RCC 7860 (cell line): ENCODE measurements around the gene CFAP45.

Experiments
- DNase-seq: peaks from one replicate; pipeline ENCODE4 v3.0.0-alpha.2; 2015; ENCODE audit warnings: low spot score
- FAIRE-seq: peaks from 2 replicates; lab custom pipeline; 2012; peaks lifted over from hg19 to GRCh38; lab: Jason Lieb, UNC

Gene CFAP45

GRCh38 chr1:159856576-159856975, 43.4 kb downstream of the CFAP45 start:
- FAIRE-seq: no peak
- no peak for DNase-seq

DNA sequence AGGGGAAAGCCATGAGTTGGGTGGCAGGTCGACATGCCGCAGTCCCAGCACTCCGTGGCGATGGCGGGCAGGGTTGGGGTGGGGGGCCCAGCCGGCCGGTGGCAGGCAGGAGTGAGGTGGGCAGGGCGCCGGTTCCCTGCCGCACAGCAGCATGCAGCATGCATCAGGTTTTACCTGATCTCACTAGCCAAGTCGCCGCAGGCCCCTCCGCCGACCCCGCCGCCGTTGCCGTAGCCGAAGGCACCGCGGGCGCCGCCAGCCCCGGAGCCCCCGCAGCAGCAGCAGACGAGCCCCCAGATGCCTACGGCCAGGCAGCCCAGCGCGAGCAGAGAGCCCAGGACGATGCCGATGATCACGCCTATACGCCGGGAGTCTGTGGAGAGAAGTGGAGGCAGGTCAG, 44.3 kb downstream of the CFAP45 start:
- DNase-seq (no peak), FAIRE-seq (no peak)

DNA sequence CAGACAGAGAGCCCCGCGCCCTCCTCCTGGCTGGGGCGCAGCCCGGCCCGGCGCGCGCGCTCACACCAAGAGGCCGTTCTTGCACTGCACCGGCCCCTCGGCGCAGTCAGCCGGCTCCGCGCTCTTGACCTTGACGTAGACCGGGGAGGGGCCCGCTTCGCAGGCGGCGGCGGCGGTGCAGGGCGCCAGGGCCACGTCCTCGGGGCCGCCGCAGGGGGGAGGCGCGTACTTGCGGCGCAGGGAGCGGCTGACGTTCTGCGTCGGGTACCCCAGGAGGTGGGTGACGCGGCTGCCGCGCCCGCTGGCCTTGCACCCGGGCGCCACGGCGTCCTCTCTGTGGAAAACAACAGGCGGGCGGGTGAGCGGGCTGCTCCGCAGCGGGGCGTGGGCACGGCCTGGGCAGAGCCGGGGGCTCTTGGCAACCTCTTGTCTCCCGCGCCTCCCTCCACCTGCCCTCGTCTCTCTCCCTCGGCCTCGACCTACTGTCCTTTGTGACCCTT, 45.2 kb downstream of the CFAP45 start:
- FAIRE-seq (no peak), DNase-seq (no peak)

GRCh38 chr1:159854116-159854692, 45.8 kb downstream of the CFAP45 start:
- FAIRE-seq (no peak), DNase-seq (no peak)

- no peak for FAIRE-seq
- no peak for DNase-seq
Measured at GRCh38 chr1:159853417-159854115, 46.4 kb downstream of the CFAP45 start.

- no peak for FAIRE-seq
- no peak for DNase-seq
Measured at GRCh38 chr1:159851407-159851806, 48.6 kb downstream of the CFAP45 start.

DNA sequence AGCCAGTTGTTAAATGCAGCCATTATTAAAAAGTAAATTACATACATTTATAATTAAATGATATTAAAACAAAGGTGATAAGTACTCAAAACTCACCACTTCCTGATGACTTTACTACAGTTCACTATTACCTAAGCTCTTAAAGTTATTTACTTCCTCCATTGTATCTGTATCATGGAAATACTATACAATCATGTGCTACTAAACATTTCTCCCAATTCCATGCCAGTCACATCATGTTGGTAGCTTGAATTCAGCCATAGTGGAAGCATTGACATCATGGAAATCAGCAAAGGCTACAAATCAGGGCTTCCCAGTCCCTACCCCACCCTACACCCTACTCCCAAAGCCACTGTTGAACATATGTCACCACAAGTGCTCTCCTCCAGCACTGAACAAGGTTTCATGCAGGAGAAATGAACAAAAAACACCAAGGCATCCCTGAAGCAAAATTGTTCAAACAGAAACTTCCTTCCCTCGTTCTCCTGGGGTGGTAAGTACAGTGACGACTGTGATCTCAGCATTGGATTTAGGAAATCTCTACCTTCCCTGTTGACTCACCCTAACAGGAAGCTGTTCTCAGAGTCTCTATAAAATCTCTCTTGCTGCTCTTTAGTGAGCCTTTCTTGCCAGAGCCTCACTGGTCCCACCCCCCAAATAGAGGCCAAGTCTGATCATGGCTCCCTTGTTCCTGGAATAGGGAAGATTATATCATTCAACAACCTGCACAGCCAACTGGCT, 50.2 kb downstream of the CFAP45 start:
- DNase-seq (peak; percentile 26), FAIRE-seq (no peak)

DNA sequence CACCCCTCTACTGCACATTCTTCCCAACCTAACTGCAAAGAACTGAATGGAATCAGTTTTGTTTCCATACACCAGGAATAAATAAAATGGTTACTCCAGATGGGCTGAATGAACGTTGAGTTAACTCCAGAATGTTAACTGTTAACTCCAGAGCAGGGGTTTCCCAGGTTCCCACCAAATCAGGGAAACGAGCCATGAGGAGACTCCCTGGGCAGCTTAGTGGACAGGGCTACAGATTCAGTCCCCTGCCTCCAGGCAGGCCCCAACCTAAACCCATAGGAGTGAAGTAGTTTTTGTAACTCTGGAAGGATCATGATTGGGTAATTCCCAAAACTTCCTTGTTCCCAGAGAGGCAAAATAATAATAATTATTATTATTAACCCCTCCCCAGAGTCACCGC, 51.6 kb downstream of the CFAP45 start:
- FAIRE-seq: no peak

DNA sequence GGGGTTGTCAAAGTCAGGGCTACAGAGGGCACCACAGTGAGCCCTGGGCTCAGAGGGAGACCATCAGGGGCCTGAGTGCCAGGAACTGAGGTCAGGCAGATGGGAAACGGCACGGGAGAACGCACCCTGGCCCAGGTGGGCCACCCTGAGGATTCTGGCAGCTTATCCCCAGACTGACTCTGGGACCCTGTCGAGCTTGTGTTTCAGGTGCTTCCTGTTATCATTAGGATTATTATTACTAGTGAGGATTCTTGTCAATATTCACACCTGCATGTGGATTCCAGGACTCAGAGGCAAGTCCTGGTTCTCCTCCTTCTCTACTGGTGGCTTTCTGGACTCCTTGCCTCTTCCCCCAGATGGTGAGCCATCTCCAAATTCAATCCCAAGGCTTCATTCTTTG, 52.7 kb downstream of the CFAP45 start:
- FAIRE-seq (no peak), DNase-seq (no peak)

More for the DNA sequence above, 51.6 kb downstream of the CFAP45 start:
- no peak for DNase-seq

DNA sequence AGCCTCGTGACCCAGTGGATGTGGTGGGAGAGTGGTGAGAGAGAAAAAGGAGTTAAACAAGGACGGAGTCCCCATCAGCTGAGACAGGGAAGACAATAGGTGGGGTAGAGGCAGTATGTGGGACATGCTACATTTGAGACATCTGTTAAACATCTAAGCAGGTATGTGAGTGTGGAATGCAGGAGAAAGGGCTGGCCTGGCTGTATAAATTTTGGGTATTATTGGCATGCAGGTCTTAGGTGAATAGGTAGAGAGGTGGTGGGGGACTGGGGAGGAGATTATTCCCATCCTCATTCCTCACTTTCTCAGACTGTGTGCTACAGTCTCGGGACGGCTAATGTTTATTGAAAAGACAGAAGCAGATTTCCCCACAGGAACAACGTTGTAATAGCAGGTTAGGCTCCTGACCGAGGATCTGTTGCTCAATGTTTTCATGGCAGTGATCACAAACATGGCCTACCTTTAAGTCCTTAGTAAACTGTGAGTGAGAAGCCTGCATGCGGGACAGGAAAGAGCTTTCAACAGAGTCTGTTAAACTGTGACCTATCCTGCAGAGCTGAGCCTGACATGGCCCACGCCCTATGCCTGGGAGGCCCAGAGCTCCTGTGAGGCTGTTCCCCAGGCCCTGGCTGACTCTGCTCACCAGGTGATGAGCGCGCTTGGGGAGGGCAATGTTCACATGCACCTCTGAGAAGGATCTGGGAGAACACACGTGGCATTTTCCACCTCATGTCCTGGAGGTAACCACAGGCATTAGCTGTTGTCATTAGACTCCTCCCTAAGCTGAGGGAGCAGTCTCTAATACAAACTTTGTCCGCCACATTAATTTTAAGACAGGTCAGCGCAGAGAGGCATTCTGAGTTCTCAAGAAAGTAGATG, 54.0 kb downstream of the CFAP45 start:
- FAIRE-seq (no peak), DNase-seq (no peak)

GRCh38 chr1:159843459-159843858, 56.5 kb downstream of the CFAP45 start:
- no peak for FAIRE-seq

DNA sequence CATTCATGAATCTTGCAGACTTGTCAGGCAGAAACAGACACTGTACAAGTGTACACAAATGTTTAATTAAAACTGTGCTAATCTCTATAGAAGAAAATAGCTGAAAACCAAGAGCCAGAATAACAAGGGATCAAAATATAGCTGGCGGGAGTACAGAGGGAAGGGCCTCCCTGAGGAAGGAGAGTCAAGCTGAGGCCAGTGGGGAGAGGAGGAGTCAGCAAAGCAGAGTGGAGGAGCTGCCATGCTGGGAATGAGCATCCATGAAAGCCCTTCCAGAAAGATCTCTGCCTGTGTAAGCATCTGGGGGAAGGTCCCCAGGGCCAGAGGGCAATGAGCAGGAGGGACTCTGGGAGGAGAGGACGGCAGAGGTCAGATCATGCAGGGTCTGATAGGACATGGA, 58.2 kb downstream of the CFAP45 start:
- no peak for FAIRE-seq
- no peak for DNase-seq

More at GRCh38 chr1:159843459-159843858, 56.5 kb downstream of the CFAP45 start:
- peak; percentile 35 for DNase-seq

- no peak for DNase-seq
- FAIRE-seq: no peak
Measured at GRCh38 chr1:159839116-159839849, 60.7 kb downstream of the CFAP45 start.

DNA sequence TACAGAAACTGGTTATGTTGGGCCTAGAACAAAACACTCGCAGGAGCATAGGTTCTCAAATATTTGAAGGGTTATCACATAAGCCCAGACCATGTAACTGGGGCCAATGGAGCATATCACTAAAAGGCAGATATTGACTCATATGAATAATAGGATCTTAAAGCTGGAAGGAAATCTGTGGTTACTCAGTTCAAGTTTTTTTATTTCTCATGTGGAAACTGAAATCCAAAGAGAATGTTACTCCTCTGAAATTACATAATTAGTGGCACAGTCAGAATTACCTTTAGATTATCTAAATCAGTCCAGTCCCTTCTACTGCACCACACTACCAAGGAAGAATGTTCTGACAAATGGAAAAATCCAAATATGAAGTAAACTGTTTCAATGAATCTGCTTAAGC, 61.2 kb downstream of the CFAP45 start:
- DNase-seq (peak; percentile 65), FAIRE-seq (peak; percentile 93)

DNA sequence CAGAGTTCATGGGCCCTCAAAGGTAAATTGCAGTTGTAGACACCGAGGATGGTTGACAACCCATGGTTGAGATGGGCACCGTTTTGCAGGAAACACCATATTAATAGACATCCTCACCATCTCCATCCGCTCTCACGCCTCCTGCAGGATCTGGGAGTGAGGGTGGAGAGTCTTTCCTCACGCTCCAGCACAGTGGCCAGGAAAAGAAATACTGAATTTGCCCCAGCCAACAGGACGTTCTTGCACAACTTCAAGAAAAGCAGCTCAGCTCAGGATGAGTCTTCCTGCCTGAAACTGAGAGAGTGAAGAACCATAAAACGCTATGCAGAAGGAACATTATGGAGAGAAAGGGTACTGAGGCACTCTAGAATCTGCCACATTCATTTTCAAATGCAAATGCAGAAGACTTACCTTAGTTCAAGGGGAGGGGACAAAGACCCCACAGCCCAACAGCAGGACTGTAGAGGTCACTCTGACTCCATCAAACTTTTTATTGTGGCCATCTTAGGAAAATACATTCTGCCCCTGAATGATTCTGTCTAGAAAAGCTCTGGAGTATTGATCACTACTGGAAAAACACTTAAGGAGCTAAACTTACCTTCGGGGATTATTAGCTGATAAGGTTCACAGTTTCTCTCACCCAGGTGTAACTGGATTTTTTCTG, 64.0 kb downstream of the CFAP45 start:
- FAIRE-seq (no peak), DNase-seq (no peak)

DNA sequence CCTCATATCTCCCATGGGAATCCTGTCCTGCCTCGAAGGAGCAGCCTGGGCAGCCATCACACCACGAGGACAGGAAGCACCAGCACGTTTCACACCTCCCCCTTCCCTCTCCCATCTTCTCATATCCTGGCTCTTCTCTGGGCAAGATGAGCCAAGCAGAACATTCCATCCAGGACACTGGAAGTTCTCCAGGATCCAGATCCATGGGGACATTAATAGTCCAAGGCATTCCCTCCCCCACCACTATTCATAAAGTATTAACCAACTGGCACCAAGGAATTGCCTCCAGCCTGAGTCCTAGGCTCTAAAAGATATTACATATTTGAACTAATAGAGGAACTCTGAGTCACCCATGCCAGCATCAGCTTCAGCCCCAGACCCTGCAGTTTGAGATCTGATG, 64.6 kb downstream of the CFAP45 start:
- FAIRE-seq (peak; percentile 45), DNase-seq (peak; percentile 57)

- DNase-seq (no peak), FAIRE-seq (no peak)
Measured at GRCh38 chr1:159832309-159832708, 67.7 kb downstream of the CFAP45 start.

GRCh38 chr1:159831412-159832141, 68.4 kb downstream of the CFAP45 start:
- no peak for FAIRE-seq
- DNase-seq: no peak

DNA sequence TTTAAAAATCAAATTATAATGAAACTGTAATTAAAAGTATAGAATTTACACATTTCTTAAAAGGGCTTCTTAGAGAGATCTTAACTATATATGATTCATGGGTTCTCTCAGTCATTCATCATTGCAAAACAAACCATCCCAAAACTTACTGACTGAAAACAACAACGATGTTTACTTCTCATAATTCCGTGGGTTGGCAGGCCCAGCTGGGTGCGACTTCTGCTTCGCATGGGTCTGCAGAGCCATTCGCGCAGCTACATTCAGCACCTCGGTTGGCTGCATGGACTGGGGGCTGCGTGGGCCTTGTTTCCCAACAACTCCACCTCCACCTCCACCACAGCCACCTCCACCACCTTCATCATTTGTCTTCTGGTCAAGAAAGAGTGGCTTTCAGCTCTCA, 69.2 kb downstream of the CFAP45 start:
- no peak for DNase-seq
- no peak for FAIRE-seq
